Kasumi-1 (cell line): ENCODE data around the gene BABAM2.
A peak's percentile ranks its signal among the peaks of the same experiment; 100 is the strongest.

Experiments
- DNase-seq, 2 experiments: peaks; one replicate each; lab custom pipeline; 2025; lab: John Stamatoyannopoulos, UW

BABAM2 gene

DNA sequence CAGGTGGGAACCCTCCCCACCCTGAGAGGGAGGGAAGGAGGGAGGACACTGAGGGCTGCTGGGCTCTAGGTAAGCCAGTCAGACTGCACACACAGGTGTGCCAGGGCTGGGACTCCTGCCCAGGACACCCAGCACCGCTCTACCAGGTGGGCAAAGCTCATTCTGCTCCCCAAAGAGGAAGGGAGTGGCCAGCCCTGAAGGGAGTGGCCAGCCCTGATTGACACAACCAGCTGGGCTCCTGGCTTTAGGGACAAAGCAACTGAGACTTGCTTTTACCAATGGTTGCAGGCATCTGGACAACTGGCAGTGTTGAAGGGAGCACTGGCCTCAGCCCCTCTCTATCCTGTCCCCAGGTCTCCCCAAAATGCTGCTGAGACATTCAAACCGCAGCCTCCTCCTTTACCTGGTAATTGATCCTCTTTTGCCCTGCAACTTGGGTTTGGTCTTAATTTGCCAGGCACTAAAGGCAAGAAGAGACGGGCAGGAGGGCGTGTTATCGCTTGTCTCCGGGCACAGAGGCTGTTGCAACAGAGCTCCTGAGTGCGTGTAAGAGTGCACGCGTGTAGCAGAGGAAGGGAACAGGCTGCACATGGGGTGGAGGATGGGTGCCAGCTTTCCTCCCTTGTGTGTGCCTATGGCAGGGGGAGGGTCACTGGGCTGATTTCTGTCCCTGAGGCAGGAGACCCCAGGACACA is 487.6 kb downstream of the BABAM2 start:
- peak; percentile 24 to 37 for DNase-seq

DNA sequence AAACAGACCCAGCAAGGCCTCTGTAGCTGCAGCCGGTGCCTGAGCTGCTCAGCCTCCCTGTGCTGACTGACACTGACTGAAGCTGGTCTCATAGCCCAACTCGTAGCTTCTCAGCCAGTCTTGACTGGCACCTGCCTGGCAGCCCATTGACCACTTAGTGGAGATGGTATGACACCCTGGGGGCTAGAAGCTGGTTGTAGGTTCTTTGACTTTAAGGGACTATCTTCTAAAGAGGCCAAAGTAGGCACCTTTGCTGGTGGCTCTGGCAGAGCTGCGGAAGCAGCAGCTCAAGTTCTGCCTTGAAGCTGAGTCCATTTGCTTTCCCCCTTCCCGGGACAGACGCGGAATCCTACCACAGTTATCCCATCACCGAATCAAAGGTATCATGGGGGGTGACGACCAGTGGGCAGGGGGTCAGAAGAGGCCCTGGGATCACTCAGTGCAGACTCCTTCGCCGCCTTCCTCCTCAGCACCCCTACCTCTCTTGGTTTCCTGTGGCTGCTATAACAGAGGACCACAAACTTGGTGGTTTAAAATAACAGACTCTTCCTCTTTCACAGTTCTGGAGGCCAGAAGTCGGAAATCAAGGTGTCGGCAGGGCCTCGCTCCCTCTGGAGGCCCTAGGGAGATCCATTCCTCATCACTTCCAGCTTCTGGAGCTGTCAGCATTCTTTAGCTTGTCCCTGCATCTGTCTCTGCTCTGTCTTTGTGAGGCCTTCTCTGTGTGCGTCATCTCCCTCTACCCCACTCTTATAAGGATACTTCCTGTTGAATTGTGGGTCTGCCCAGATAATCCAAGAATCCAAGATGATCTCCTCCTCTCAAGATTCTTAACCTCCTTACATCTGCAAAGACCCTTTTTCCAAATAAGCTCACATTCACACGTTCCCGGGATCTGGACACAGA is 488.4 kb downstream of the BABAM2 start:
- peak; percentile 78 to 83 for DNase-seq

GRCh38 chr2:28380219-28380618 is 489.7 kb downstream of the BABAM2 start:
- no peak for DNase-seq

- peak; percentile 92 to 94 for DNase-seq
Observed at GRCh38 chr2:28381225-28382180, 491.0 kb downstream of the BABAM2 start.

DNA sequence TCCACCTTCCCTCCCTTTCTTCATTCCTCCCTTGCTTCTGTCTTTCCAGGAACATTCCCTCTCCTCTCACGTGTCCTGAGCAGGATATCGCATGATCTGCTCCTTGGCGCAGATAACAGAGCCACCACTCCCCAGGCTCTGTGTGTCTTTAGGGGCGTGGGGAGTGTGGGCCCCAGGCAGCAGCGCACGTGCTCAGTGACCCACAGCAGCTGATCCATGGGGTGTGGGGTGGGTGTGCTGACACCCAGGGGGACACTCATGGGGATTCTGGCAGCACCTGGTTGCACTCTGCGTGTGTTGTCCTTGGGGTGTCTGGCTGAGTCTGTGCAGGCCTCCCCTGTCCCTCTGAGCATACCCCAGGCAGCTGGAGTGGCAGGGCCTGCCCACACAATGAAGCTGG is 492.2 kb downstream of the BABAM2 start:
- DNase-seq, result no peak

GRCh38 chr2:28387082-28387960 is 496.8 kb downstream of the BABAM2 start:
- no peak for DNase-seq
